Body of pancreas (tissue), 4 donors: Measurements from ENCODE around the gene MBIP. TPM values are rescaled to one million over a fixed set of nuclear protein-coding genes. Genes with fewer than 3 reads are reported as not detected.

ENCODE experiments used
- ATAC-seq: fragments of 150-250 bp; one replicate; pipeline ENCODE4 v1.9.1; 2016
- DNase-seq, 4 donors: peaks; one replicate each; pipeline ENCODE4 v3.0.0-alpha.2; 2019
- H3K27ac ChIP-seq, 4 donors: fragments of 200-600 bp; sonication (generic); 1 replicate in 3 of 4; 2 replicates in 1 of 4; pipeline versions ENCODE4 v1.5.1 to v1.6.1; 2016 to 2019; ENCODE audit warnings: mild to moderate bottlenecking in 1 of 4, mixed read lengths in 1 of 4, moderate library complexity in 1 of 4
- H3K27me3 ChIP-seq, 2 donors: fragments of 200-600 bp; sonication (generic); one replicate each; pipeline ENCODE4 v1.6.0; 2016; ENCODE audit warnings: mild to moderate bottlenecking in 1 of 2
- H3K36me3 ChIP-seq, 2 donors: fragments of 200-600 bp; sonication (generic); replicated peaks in 1 of 2; 2 replicates each; pipeline ENCODE4 v1.5.1; 2016; ENCODE audit warnings: low read depth in 2 of 2; ENCODE audit not compliant: insufficient read depth in 1 of 2
- H3K4me1 ChIP-seq: fragments of 200-600 bp; sonication (generic); one replicate; pipeline ENCODE4 v1.6.0; 2016
- H3K4me3 ChIP-seq, 2 donors: fragments of 200-600 bp; sonication (generic); 1 replicate in 1 of 2; 2 replicates in 1 of 2; pipeline ENCODE4 v1.5.1; 2016 to 2019
- H3K9me3 ChIP-seq, 3 donors: fragments of 200-600 bp; sonication (generic); 1 replicate in 2 of 3; 2 replicates in 1 of 3; pipeline ENCODE4 v1.5.1; 2016
- CTCF ChIP-seq, 7 experiments: fragments of 450-650 bp in 4 of 7; fragments of 200-600 bp in 3 of 7; sonication (generic) in 3 of 7; IDR thresholded peaks; one replicate each; pipeline ENCODE4 v1.5.1; 2016 to 2019; ENCODE audit warnings: antibody characterized with exemption in 7 of 7
- POLR2A ChIP-seq, 3 donors: fragments of 450-650 bp; IDR thresholded peaks; one replicate each; pipeline ENCODE4 v1.6.1; 2016; ENCODE audit warnings: antibody characterized with exemption in 3 of 3, mild to moderate bottlenecking in 2 of 3
- WGBS, 2 donors: methylation state at CpG; one replicate each; pipeline ENCODE4 v1.1.5; 2017; 5-methylcytosine and 5-hydroxymethylcytosine counted together
- intact Hi-C: fragments of 100-400 bp; cut with DNase I; formaldehyde crosslinking; loops from one replicate; pipeline ENCODE4 v1.15.1; 2023
- total RNA-seq, 2 donors: library from RNA; depleted of rRNA; stranded (reverse); fragments of >200 nt; gene quantifications; one replicate each; pipeline ENCODE4 v1.1.0, GENCODE V29; 2016

MBIP gene
- total RNA-seq, 2 donors from 2014 or later = 5.6 to 9.9 TPM

GRCh38 chr14:36275741-36276140 lies 44.7 kb downstream of the MBIP start:
- Histone ChIP-seq H3K36me3 (no peaks in the 10 kb centered on the region), H3K4me3 (no peak overlapping the region), H3K27ac (no peak overlapping the region), H3K9me3 (no peaks in the 10 kb centered on the region), H3K4me1 (peaks cover 11% of the 10 kb centered on the region), H3K27me3 (peaks cover 0 to 8% of the 10 kb centered on the region in 2 donors)
- TF ChIP-seq CTCF (IDR thresholded peaks at IDR 0.05) (no peak), POLR2A (IDR thresholded peaks at IDR 0.05) (no peak)
- no peak for ATAC-seq
- intact Hi-C loops = no loop called here
- WGBS, 2 donors = 79 to 89% methylated on average over 3 of the region's 3 CpGs
- no peak for DNase-seq

- intact Hi-C loops = no loop called here
- H3K4me1 ChIP-seq = peaks cover 11% of the 10 kb centered on the region
- no peaks in the 10 kb centered on the region for H3K9me3 ChIP-seq
- no peak overlapping the region for H3K27ac ChIP-seq
- H3K4me3 ChIP-seq = no peak overlapping the region
- ATAC-seq (no peak), DNase-seq (no peak)
- H3K27me3 ChIP-seq = peaks cover 0 to 8% of the 10 kb centered on the region in 2 donors
- 6 to 8% methylated on average over 28 to 29 of the region's 29 CpGs for WGBS, 2 donors
- TF ChIP-seq CTCF (IDR thresholded peaks at IDR 0.05) (no peak), POLR2A (IDR thresholded peaks at IDR 0.05) (no peak)
- no peaks in the 10 kb centered on the region for H3K36me3 ChIP-seq
Measured at GRCh38 chr14:36271939-36272907, 48.2 kb downstream of the MBIP start.

GRCh38 chr14:36271222-36271621 lies 49.2 kb downstream of the MBIP start:
- ATAC-seq = no peak
- H3K27ac ChIP-seq = no peak overlapping the region
- TF ChIP-seq POLR2A (IDR thresholded peaks at IDR 0.05) (no peak), CTCF (IDR thresholded peaks at IDR 0.05) (no peak)
- H3K9me3 ChIP-seq = no peaks in the 10 kb centered on the region
- DNase-seq = no peak
- peaks cover 11% of the 10 kb centered on the region for H3K4me1 ChIP-seq
- no peak overlapping the region for H3K4me3 ChIP-seq
- intact Hi-C loops = no loop called here
- no peaks in the 10 kb centered on the region for H3K36me3 ChIP-seq
- peaks cover 0 to 8% of the 10 kb centered on the region in 2 donors for H3K27me3 ChIP-seq
- 31 to 78% methylated on average over 1 of the region's 1 CpG for WGBS, 2 donors

GRCh38 chr14:36270191-36270590 lies 50.2 kb downstream of the MBIP start:
- H3K4me3 ChIP-seq = no peak overlapping the region
- intact Hi-C loops = no loop called here
- ATAC-seq (no peak), DNase-seq (no peak)
- no peaks in the 10 kb centered on the region for H3K36me3 ChIP-seq
- peaks cover 11% of the 10 kb centered on the region for H3K4me1 ChIP-seq
- TF ChIP-seq CTCF (IDR thresholded peaks at IDR 0.05) = no peak
- TF ChIP-seq POLR2A (IDR thresholded peaks at IDR 0.05) = no peak
- H3K27ac ChIP-seq = no peak overlapping the region
- WGBS, 2 donors = 74 to 78% methylated on average over 2 of the region's 2 CpGs
- H3K9me3 ChIP-seq = no peaks in the 10 kb centered on the region
- peaks cover 0 to 8% of the 10 kb centered on the region in 2 donors for H3K27me3 ChIP-seq
